T-helper 17 cell (primary cell): ENCODE data around the gene RABGAP1L. TPM values are rescaled to one million over a fixed set of nuclear protein-coding genes. Genes with fewer than 3 reads are reported as not detected.

Experiments
- ATAC-seq: fragments of 150-1000 bp; cut with Tn5 transposase; 2 replicates; pipeline ENCODE4 v1.10.0; 2021; ENCODE audit warnings: mild to moderate bottlenecking, moderate library complexity
- DNase-seq, 3 donors: peaks; one replicate each; pipeline versions ENCODE4 v3.0.0 to v3.0.0-alpha.2; 2020 to 2021
- H3K9me3 ChIP-seq: one replicate; pipeline ENCODE4 v1.7.0; 2013; ENCODE audit warnings: low read length, mild to moderate bottlenecking; ENCODE audit not compliant: control insufficient read depth, poor library complexity, severe bottlenecking
- H3K27ac Mint-ChIP-seq: one replicate; pipeline ENCODE4 v1.8.0; 2022; ENCODE audit warnings: mild to moderate bottlenecking, moderate library complexity, mixed read lengths
- H3K27me3 Mint-ChIP-seq: one replicate; pipeline ENCODE4 v1.8.0; 2022; ENCODE audit warnings: mixed read lengths
- H3K36me3 Mint-ChIP-seq: one replicate; pipeline ENCODE4 v1.8.0; 2022; ENCODE audit warnings: low read depth, mixed read lengths
- H3K4me1 Mint-ChIP-seq: one replicate; pipeline ENCODE4 v1.8.0; 2022; ENCODE audit warnings: mild to moderate bottlenecking, mixed read lengths
- H3K4me3 Mint-ChIP-seq: one replicate; pipeline ENCODE4 v1.8.0; 2022; ENCODE audit warnings: mild to moderate bottlenecking, moderate library complexity, mixed read lengths
- total RNA-seq, 4 donors: library from RNA in 2 of 4; stranded (reverse) in 2 of 4; gene quantifications; one replicate each; pipeline ENCODE4 v1.2.3 and lab custom pipeline; 2022 to 2026

Gene RABGAP1L
- total RNA-seq, 2 donors from 2014 or later = 112 to 120 TPM

DNA sequence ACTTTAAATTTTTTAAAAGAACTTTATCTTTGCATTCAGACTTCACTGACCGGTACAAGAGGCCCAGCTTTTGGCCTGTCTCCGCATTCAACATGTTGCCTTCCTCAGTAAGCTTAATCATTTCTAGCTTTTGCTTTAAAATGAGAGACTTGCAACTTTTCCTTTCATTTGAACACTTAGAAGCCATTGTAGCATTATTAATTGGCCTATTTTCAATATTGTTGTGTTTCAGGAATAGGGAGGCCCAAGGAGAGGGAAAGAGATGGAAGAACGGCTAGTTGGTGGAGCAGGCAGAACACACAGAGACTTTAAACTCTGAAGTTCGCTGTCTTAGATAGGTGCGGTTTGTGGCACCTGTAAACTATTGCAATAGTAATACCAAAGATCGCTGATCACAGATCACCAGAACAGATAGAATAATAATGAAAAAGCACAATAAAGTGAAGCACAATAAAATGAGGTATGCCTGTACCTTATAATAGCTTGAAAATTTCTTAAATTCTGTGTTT lies 31.4 kb downstream of the RABGAP1L start:
- Mint-ChIP-seq H3K36me3 (no peaks in the 10 kb centered on the region), H3K27ac (peak overlapping the region; percentile 39), H3K4me1 (peaks cover 24% of the 10 kb centered on the region), H3K27me3 (no peaks in the 10 kb centered on the region), H3K4me3 (no peak overlapping the region)
- DNase-seq (no peak), ATAC-seq (no peak)
- no peaks in the 10 kb centered on the region for H3K9me3 ChIP-seq

DNA sequence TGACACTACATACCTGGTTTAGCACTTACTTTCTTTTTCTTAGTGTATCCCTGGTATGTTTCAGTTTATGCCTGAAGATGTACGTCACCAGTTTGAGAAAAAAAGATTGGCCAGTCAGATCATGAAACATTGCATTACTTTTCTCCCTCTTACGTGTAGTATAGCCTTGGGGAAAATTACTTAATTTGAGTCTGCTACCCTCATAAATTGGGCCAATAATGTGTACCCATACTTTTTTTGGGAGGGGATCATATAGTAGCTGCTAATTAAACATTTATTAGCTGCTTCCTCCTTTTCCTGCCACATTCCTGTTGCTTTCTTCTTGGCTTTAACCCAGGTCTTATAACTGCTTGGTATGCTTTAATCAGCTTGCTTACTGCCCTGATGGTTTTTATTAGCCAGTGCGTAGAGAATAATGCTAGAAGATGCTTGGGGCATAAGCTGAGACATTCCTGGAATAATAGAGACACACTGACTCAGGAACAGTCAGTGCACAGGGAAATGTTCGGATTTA lies 32.1 kb downstream of the RABGAP1L start:
- Mint-ChIP-seq H3K4me1 (peaks cover 24% of the 10 kb centered on the region), H3K27ac (peak overlapping the region; percentile 39), H3K36me3 (no peaks in the 10 kb centered on the region), H3K27me3 (no peaks in the 10 kb centered on the region), H3K4me3 (no peak overlapping the region)
- ATAC-seq = peak; percentile 37
- no peaks in the 10 kb centered on the region for H3K9me3 ChIP-seq
- DNase-seq = no peak

DNA sequence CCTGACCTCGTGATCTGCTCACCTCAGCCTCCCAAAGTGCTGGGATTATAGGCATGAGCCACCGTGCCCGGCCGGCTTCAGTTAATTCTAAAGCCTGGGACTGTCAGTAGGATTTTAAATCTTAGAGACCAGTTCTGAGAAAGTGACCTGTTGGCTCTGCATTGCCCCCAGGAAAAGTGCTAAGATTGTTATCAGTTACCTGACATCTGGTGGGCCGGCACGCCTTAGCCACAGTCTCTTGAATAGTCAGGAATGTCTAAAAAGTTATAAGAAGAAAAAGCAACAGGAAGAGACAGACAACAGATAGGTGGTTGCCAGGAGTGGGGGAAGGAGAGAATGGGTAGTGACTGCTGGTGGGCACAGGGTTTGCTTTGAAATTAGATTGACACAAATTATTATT lies 35.1 kb downstream of the RABGAP1L start:
- Mint-ChIP-seq H3K27me3 (no peaks in the 10 kb centered on the region), H3K4me1 (peaks cover 23% of the 10 kb centered on the region), H3K36me3 (no peaks in the 10 kb centered on the region), H3K27ac (peak overlapping the region; percentile 47), H3K4me3 (peak overlapping the region; percentile 7)
- no peak for ATAC-seq
- no peak for DNase-seq
- no peaks in the 10 kb centered on the region for H3K9me3 ChIP-seq

DNA sequence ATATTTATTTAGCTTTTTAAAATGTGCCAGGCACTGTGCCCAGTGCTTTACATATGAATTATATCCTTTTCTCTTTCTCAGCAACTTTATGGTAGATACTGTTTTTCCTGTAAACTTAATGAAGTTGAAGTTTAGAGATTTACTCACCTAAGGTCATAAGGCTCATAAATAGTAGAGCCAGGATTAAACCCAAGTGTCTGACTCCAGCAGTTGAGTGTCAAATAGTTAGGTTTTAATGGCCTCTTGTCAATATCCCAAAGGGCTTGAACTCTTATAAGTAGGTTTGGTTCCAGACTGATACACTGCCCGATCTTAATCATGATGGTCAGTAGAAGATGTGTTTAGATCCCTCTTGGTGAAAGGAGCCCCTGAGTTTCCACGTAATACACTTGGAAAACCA lies 37.8 kb downstream of the RABGAP1L start:
- no peak overlapping the region for H3K4me3 Mint-ChIP-seq
- H3K9me3 ChIP-seq = no peaks in the 10 kb centered on the region
- H3K36me3 Mint-ChIP-seq = no peaks in the 10 kb centered on the region
- no peaks in the 10 kb centered on the region for H3K27me3 Mint-ChIP-seq
- DNase-seq = no peak
- peaks cover 16% of the 10 kb centered on the region for H3K4me1 Mint-ChIP-seq
- no peak for ATAC-seq
- H3K27ac Mint-ChIP-seq = no peak overlapping the region

DNA sequence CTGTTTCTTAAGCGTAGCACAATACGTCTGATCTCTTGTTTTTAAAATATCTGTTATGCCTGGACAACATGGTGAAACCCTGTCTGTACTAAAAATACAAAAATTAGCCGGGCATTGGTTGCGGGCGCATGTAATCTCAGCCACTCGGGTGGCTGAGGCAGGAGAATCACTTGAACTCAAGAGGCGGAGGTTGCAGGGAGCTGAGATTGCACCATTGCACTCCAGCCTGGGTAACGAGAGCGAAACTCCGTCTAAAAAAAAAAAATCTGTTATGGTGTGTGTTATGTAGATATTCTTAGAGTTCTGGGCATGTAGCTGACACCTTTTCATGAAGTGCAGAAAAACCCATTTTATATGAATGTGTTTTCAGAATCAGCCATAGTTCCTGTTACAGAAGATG lies 38.2 kb downstream of the RABGAP1L start:
- H3K36me3 Mint-ChIP-seq = no peaks in the 10 kb centered on the region
- no peak overlapping the region for H3K27ac Mint-ChIP-seq
- H3K9me3 ChIP-seq = no peaks in the 10 kb centered on the region
- H3K4me3 Mint-ChIP-seq = no peak overlapping the region
- H3K4me1 Mint-ChIP-seq = peaks cover 15% of the 10 kb centered on the region
- H3K27me3 Mint-ChIP-seq = no peaks in the 10 kb centered on the region
- no peak for DNase-seq
- ATAC-seq = no peak

DNA sequence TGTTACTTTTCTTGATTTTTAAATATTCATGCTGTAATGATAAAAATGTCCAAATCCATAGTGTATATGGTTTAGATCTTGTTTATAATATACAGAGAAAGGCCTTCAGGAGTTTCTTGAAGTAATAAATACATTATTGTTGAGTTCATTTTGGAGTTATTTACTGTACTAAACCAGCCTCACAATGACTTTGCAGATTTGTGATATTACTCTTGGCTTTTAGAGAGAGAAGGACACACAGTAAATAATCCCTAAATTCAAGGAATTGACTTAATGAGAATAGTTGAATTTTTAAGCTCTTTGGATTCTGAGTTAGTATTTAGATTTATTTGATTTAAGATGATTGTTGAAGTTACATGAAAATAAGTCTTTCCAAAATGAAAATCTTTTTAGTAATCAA lies 38.9 kb downstream of the RABGAP1L start:
- Mint-ChIP-seq H3K4me1 (peaks cover 18% of the 10 kb centered on the region), H3K27me3 (no peaks in the 10 kb centered on the region), H3K36me3 (no peaks in the 10 kb centered on the region), H3K4me3 (no peak overlapping the region), H3K27ac (peak overlapping the region; percentile 53)
- no peak for ATAC-seq
- DNase-seq = no peak
- no peaks in the 10 kb centered on the region for H3K9me3 ChIP-seq

DNA sequence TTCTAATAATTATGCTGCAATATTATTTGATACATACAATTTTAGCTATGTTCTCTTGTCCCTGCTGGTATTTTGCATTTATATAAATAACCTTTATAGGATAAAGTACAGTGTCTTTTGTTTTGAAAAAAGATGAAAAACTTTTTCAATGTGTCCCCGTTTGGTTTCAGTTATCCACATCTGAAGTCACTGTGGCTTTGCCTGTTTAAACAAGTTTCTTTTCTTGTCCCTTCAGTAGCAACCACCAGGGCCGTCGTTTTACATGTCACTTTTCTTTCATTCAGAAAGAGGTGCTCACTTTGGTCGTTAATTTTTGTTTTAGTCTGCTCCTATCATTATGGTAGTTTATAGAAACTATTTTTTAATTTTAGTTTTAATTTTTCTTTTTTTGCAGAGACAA lies 41.4 kb downstream of the RABGAP1L start:
- ATAC-seq (peak; percentile 36), DNase-seq (no peak)
- no peaks in the 10 kb centered on the region for H3K9me3 ChIP-seq
- H3K4me3 Mint-ChIP-seq = no peak overlapping the region
- peak overlapping the region; percentile 43 for H3K27ac Mint-ChIP-seq
- no peaks in the 10 kb centered on the region for H3K27me3 Mint-ChIP-seq
- H3K36me3 Mint-ChIP-seq = no peaks in the 10 kb centered on the region
- peaks cover 29% of the 10 kb centered on the region for H3K4me1 Mint-ChIP-seq

DNA sequence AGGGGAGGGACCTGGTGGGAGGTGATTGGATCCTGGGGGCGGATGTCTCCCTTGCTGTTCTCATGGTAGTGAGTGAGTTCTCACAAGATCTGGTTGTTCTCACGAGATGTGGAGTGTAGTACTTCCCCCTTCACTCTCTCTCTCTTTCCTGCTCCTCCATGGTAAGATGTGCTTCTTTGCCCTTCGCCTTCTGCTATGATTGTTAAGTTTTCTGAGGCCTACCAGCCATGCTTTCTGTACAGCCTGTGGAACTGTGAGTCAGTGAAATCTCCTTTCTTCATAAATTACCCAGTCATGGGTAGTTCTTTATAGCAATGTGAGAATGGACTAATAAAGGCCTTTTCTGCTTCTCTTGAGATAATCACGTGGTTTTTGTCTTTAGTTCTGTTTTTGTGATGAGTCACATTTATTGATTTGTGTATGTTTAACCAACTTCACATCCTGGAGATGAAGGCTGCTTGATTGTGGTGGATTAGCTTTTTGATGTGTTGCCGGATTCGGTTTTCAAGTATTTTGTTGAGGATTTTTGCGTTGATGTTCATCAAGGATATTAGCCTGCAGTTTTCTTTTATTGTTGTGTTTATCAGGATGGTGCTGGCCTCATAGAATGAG lies 45.5 kb downstream of the RABGAP1L start:
- no peak for DNase-seq
- peak overlapping the region; percentile 74 for H3K27ac Mint-ChIP-seq

DNA sequence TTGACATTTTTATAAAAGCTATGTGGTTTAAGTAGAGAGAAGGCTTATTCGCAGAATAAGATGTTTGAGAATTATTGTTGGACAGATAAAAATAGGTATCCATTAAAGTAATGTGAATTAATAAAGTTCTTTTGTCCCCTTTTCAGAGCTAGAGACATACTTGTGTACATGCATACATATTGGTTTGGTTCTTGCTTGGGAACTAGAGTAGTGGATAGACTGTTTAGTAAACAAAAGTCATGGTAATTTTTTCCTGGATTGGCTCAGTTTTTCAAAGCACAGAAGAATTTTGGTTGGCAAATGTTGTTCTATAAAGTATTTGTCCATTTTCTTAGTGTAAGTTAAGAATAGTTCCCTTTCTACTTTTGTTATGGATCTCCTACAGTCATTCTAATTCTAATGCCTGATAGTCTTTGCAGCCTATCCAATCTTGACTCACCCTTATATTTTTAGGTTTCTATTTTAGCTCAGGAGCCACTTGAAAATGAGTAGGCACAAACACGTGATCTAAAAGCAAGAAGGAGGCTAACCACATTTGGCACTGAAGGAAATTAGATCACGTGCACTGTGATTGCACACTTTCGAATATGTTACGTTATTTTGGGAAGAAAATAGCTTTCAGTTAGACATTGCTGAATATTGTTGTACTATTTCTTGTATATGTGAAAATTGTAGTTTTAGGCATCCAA lies 47.0 kb downstream of the RABGAP1L start:
- Mint-ChIP-seq H3K4me1 (peaks cover 40% of the 10 kb centered on the region), H3K27me3 (no peaks in the 10 kb centered on the region), H3K27ac (no peak overlapping the region), H3K4me3 (peak overlapping the region; percentile 66), H3K36me3 (no peaks in the 10 kb centered on the region)
- DNase-seq (no peak), ATAC-seq (peak; percentile 32)
- H3K9me3 ChIP-seq = no peaks in the 10 kb centered on the region

More for the DNA sequence above, 45.5 kb downstream of the RABGAP1L start:
- no peaks in the 10 kb centered on the region for H3K36me3 Mint-ChIP-seq
- H3K4me1 Mint-ChIP-seq = peaks cover 44% of the 10 kb centered on the region
- peak; percentile 78 for ATAC-seq
- peak overlapping the region; percentile 76 for H3K4me3 Mint-ChIP-seq
- H3K9me3 ChIP-seq = no peaks in the 10 kb centered on the region
- H3K27me3 Mint-ChIP-seq = no peaks in the 10 kb centered on the region

DNA sequence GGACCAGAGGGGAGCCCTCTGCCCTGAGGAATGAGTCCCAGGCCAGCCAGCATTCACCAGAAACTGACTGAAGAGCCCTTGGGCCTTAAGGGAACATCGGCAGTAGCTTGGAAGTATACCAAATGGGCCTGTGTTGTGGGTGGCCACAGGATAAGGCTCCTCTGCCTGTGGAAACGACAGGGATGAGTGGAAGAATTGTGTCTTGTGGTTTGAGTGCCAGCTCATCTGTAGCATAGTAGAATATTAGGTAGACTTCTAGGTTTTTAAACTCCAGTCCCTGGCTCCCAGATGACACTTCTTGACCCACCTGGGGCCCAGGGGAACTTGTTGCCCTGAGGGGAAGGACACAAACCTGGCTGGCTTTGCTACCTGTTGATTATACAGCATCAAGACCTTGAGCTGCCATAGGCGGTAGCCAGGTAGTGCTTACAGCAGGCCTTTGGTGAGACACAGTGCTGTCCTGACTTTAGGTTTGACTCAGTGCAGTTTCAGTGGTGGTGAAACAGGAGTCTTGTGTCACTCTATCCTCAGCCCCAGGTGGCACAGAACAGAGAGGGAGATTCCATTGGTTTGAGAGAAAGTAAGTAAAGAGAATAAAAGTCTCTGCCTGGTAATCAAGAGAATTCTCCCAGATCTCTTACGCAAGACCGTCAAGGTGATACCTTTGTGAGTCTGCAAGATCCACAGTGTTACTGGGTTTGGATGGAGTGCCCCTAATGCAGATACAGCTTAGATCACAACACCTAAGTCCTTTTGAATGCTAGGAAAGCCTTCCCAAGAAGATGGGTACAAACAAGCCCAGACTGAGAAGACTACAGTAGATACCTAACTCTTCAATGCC lies 50.2 kb downstream of the RABGAP1L start:
- no peaks in the 10 kb centered on the region for H3K27me3 Mint-ChIP-seq
- peaks cover 33% of the 10 kb centered on the region for H3K4me1 Mint-ChIP-seq
- H3K36me3 Mint-ChIP-seq = no peaks in the 10 kb centered on the region
- no peak overlapping the region for H3K27ac Mint-ChIP-seq
- no peaks in the 10 kb centered on the region for H3K9me3 ChIP-seq
- DNase-seq = no peak
- ATAC-seq = no peak
- no peak overlapping the region for H3K4me3 Mint-ChIP-seq

DNA sequence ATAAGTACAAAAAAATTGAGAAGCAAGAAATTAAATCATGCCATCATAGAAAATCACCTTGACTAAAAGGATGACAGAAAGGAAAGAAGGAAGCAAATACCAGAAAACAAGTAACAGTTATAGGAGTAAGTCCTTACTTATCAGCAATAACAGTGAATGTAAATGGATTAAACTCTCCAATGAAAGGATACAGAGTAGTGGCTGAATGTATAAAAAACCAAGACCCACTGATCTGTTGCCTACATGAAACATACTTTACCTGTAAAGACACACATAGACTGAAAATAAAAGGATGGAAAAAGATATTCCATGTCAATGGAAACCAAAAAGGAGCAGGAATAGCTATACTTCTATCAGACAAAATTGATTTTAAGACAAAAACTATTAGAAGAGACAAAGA lies 52.2 kb downstream of the RABGAP1L start:
- no peak for ATAC-seq
- Mint-ChIP-seq H3K4me3 (no peak overlapping the region), H3K4me1 (peaks cover 18% of the 10 kb centered on the region), H3K27me3 (no peaks in the 10 kb centered on the region), H3K27ac (no peak overlapping the region), H3K36me3 (no peaks in the 10 kb centered on the region)
- H3K9me3 ChIP-seq = no peaks in the 10 kb centered on the region
- no peak for DNase-seq

DNA sequence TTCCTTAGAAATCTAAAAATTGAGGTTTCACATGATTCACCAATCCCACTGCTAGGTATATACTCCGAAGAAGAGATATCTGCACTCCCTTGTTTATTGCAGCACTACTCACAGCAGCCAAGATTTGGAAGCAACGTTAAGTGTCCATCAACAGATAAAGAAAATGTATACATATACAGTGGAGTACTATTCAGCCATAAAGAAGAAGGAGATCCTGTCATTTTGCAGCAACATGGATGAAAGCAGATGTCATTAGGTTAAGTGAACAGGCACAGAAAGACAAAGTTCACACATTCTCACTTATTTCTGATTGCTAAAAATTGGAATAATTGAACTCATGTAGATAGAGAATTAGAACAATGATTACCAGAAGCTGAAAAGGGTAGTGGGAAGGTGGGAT lies 56.4 kb downstream of the RABGAP1L start:
- H3K27me3 Mint-ChIP-seq = no peaks in the 10 kb centered on the region
- DNase-seq (no peak), ATAC-seq (no peak)
- H3K36me3 Mint-ChIP-seq = no peaks in the 10 kb centered on the region
- H3K9me3 ChIP-seq = peaks cover 2% of the 10 kb centered on the region
- peaks cover 5% of the 10 kb centered on the region for H3K4me1 Mint-ChIP-seq
- no peak overlapping the region for H3K27ac Mint-ChIP-seq
- H3K4me3 Mint-ChIP-seq = no peak overlapping the region

DNA sequence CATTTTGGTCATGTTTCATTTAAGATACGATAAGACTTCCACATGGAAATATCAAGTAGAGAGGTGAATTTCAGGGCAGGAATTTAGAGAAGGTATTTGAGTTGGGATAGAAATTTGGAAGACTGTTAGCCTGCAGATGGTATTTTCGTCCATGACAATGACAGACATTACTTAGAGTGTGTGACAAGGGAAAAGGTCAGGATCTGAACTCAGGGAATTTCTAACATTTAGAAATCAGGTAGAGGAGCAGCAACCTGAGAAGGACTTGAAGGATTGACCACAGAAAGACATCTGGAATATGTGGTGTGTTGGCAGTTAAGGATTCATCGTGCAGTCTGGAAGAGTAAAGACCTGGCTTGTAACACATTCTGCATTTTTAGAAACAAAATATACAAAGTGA lies 57.9 kb downstream of the RABGAP1L start:
- peaks cover 2% of the 10 kb centered on the region for H3K9me3 ChIP-seq
- no peaks in the 10 kb centered on the region for H3K27me3 Mint-ChIP-seq
- ATAC-seq (no peak), DNase-seq (no peak)
- H3K27ac Mint-ChIP-seq = no peak overlapping the region
- H3K4me1 Mint-ChIP-seq = peaks cover 5% of the 10 kb centered on the region
- no peaks in the 10 kb centered on the region for H3K36me3 Mint-ChIP-seq
- H3K4me3 Mint-ChIP-seq = no peak overlapping the region
